ENCODE results near the gene FOXI2.
A peak's percentile ranks its signal among the peaks of the same experiment; 100 is the strongest.

DNA sequence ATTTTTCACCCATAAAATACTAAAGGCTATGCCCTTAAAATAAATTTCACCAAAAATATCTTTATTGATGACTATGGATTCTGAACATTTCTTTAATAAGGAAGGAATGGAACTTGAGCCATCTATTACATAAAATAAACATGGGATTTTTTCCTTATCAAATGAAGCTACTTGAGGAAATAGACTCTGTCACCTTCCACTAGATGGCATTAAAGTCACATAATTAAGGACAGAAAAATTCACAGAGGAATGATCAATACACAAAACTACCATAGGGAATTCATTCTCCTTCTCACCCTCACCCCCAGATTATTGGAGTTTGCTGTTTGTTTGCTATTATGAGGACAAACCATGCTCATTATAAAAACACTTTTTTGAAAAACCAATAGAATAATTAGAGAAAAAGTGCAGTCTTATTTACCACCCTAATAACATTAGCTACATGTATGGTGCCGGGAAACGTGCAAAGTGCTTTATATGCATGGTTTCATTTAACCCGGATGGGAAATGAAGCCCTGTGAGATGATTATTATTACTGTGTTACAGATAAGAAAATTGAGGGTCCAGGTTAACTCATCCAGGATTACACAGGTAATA lies 21.1 kb upstream of the FOXI2 start:
- no peak for TF ChIP-seq EZH2phosphoT487 (IDR thresholded peaks at IDR 0.05; ENCODE audit: borderline replicate concordance, low read depth, low read length)
- TF ChIP-seq, protein P1, sequence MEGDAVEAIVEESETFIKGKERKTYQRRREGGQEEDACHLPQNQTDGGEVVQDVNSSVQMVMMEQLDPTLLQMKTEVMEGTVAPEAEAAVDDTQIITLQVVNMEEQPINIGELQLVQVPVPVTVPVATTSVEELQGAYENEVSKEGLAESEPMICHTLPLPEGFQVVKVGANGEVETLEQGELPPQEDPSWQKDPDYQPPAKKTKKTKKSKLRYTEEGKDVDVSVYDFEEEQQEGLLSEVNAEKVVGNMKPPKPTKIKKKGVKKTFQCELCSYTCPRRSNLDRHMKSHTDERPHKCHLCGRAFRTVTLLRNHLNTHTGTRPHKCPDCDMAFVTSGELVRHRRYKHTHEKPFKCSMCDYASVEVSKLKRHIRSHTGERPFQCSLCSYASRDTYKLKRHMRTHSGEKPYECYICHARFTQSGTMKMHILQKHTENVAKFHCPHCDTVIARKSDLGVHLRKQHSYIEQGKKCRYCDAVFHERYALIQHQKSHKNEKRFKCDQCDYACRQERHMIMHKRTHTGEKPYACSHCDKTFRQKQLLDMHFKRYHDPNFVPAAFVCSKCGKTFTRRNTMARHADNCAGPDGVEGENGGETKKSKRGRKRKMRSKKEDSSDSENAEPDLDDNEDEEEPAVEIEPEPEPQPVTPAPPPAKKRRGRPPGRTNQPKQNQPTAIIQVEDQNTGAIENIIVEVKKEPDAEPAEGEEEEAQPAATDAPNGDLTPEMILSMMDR (conservative IDR thresholded peaks at IDR 0.05; ENCODE audit: low read length) = peak; percentile 83
